Adipose tissue (tissue), 3 donors: ENCODE results near the gene POLR2L. TPM values are rescaled to one million over a fixed set of nuclear protein-coding genes. Genes with fewer than 3 reads are reported as not detected.

Experiments used
- H3K27ac ChIP-seq: one replicate; pipeline ENCODE4 v1.5.1; 2013; ENCODE audit warnings: low read depth, low read length
- WGBS, 3 donors: extraction: QIAGEN DNeasy Blood & Tissue Kit; methylation state at CpG; one replicate each; pipeline ENCODE4 v1.1.7; 2013; 5-methylcytosine and 5-hydroxymethylcytosine counted together
- polyA plus RNA-seq, 3 donors: library from polyadenylated mRNA; stranded (reverse); fragments of 200-250 nt; gene quantifications; one replicate each; pipeline ENCODE4 v1.2.3, GENCODE V29; 2013
- donor health status: healthy with polysubstance abuse.
- donor health status: Bipolar disorder and iron deficiency.
- donor health status: healthy.

The POLR2L gene
- polyA plus RNA-seq, 3 donors: 126 to 454 (median 290) TPM

DNA sequence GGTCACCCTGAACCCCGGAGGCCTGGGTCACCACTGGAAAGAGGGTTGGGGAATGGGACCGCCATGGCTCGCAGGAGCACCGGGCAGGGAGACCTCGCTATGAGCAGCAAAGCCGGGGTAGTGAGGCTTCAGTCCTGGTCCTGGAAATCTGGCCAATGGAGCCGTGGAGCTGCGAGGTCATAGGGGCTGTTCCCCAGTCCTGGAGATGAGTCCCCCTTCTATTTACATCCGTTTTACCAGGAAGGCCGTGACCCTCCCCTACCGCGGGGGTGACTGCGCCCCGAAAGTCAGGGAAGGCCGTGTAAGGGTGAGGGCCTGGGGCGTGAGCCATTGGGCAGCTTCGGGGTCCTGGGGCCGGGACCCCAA is 37.7 kb downstream of the POLR2L start:
- 5 to 6% (median 6%) methylated on average over 18 of the region's 18 CpGs for WGBS, 3 donors

DNA sequence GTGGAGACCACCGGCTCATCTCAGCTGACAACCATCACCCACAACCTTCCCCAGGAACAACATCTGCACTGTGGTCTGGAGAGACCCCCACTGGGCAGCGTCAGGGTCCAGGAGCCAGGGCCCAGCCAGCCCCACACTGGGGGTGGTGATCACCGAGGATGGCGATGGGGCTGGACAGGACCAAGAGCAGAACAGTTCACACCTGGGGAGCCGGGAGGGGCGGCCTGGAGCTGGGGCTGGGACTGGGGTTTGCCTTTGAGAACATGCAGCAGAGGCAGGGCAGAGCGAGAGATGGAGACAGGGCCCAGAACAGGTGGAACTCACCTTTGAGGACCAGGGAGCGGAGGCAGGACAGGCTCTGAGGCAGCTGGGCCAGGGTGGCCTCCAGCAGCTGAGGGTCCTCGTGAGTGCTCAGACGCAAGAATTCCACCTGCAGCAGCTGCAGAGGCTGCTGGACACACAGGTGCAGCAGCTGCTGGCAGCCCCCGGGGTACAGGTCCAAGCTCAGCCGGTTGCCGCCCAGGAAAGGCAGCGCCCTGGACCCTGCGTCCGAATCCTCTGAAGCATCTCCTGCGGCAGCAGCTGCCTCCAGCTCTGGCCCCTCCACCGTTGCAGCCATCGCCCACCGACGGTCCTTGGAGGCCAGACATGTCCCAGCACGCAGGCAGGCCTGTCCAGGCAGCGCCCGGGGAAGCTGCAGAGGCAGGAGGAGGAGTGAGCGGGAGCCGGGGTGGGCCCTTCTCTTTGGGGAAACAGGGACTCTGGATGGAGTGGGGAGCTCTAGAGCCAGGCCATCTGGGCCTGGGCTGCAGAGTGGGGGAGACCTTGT is 38.3 kb downstream of the POLR2L start:
- no peak overlapping the region for H3K27ac ChIP-seq
- 55 to 59% (median 57%) methylated on average over 24 to 26 of the region's 26 CpGs for WGBS, 3 donors

More for the DNA sequence above, 37.7 kb downstream of the POLR2L start:
- no peak overlapping the region for H3K27ac ChIP-seq

DNA sequence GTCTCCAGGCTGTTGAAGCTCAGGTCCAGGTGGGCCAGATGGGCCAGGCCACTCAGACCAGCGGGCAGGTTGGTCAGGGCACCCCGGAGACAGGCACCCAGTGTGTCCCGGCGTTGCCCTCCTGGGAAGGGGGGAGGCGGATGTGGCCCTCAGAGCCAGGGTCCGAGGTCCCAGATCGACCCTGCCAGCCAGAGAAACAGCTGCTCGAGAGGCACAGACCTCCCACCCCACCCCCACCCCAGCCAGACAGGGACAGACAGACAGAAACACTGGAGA is 38.9 kb downstream of the POLR2L start:
- whole genome bisulfite sequencing, 3 donors: 74 to 100% (median 89%) methylated on average over 4 to 8 of the region's 8 CpGs
- H3K27ac ChIP-seq: no peak overlapping the region

DNA sequence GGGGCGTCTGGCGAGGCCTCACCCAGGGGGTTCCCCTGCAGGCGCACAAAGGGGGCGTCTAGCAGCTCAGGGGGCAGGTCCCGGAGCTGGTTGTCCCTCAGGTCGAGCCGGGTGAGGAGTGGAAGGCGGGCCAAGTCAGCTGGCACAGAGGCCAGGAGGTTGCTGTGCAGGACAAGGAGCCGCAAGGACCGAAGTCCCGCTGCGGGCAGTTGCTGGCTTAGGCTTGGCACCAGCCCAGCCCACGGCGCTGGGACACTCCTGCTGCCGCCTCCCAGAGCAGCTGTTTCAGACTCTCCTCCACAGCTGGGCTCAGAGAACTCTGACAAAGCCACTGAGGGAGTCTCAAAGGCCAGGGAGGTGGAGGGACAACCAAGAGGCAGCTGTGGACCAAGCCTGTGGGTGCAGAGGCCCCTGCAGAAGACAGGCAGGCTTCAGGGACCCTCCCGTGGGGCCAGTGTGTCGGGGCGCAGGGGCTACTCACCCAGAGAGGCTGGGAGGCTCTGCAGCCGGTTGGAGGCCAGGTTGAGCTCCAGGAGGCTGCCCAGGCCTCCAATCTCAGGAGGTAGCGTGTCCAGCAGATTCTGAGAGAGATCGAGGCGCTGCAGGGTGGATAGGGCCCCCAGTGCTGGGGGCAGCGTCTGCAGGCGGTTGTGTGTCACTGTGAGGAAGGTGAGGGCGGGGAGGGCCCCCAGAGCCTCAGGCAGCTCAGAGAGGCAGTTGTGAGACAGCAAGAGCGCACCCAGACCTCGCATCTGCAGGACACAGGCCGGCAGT is 39.4 kb downstream of the POLR2L start:
- WGBS, 3 donors: 91 to 94% (median 93%) methylated on average over 28 of the region's 28 CpGs
- no peak overlapping the region for H3K27ac ChIP-seq

DNA sequence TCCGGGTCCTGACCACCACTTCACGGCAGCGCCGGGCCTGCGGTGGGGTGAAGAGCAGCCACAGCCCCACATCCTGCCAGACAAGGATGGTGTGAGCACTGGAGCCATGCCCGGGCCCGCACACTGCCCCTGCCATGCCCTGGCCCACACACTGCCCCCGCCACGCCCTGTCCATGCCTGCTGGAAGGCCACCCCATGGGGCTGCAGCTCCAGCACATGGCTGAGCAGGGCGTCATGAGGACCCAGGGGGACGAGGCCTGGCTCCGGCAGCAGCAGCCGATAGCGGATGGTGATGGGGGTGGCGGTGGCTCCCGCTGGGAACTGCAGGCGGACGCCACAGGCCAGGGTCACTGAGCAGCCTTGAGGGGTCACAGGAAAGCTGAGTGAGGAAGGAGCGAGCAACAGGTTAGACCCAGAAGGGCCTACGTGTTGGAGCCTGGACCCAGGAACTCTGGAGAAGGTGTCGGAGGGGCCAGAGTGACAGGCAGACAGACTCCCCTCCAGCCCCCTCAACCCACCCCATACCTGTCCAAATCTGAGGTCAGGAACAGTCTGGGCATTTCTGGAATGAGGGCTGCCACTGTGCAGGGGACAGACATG is 40.2 kb downstream of the POLR2L start:
- WGBS, 3 donors: 96 to 98% (median 97%) methylated on average over 21 of the region's 21 CpGs
- H3K27ac ChIP-seq: no peak overlapping the region

DNA sequence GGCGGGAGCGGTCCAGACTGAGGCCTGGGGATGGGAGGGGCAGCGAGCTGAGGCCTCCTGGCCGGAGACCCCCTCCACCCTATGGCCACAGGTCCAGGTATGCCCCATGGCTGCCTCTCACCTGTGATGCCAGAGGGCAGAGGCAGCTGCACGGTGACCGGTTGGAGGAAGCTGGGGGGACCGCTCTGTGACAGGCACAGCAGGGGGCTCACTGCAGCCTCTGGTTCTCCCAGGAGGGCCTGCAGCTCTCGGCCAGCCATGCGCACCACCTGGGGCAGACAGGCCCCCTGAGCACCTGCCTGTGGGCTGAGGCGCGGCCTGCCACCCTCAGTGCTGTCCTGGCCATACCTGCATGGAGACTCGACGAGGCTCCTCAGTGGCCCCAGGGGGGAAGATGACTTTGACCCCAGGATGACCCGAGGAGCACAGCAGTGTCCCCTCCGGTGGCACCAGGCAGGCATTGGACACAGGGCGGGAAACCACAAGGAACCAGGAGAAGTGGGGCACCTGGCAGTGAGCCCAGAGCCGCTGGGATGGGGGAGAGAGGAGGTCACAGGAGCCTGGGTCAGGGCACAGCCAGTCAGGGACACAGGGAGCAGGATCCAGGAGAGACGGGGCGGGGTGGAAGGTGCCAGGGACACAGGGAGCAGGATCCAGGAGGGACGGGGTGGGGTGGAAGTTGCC is 41.1 kb downstream of the POLR2L start:
- WGBS, 3 donors: 91 to 93% (median 93%) methylated on average over 18 to 20 of the region's 20 CpGs
- H3K27ac ChIP-seq: no peak overlapping the region

DNA sequence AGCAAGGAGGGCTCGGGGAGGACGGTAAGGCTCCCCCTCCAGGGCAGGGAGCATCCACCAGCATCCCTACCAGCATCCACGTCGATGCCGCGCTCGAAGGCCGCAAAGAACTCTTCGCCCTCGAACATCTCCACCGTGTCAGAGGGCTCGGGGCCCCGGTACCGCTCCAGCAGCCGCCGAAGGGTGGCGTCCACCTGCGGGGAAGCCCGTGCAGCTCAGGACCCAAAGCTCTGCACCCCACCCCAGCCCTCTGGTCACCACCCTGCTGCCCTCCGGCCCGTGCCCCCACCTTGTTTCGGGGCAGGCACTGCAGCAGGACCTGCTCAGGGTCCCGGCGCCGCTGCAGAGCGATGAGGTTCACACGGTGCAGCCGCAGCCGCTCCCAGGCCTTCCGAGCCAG is 41.9 kb downstream of the POLR2L start:
- WGBS, 3 donors: 91 to 95% (median 94%) methylated on average over 30 of the region's 30 CpGs

DNA sequence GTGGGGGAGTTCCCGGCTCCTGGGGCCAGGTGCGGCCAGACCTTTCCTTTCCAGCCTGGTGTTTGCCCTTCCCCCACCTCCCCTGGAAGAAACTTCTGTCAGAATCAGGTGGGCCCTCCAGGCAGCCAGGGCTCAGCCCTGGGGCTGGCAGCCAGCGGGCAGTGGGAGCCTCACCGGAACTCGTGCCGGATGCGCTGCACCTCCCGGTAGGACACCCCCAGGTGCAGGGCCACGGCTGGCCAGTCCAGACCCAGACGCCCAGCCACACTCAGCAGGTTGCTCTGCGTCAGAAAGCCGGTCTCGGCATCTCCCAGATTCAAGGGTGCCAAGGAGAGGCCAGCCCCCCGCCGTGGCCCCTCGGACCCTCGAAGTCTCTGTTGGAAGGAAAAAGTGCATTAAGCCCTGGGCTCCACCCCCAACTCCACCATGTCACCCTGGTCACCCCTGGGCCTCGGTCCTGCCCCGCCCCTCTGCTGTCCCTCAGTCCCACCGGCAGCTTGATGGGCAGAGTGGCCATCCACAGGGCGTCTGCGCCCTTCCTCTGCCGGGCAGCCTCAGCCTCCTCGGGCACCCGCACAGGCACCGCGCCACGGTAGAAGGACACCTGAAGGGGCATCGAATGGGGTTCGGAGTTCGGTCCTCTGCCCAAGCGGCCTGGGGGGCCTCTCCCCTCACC is 42.5 kb downstream of the POLR2L start:
- no peak overlapping the region for H3K27ac ChIP-seq
- 86 to 96% (median 94%) methylated on average over 25 to 32 of the region's 32 CpGs for whole genome bisulfite sequencing, 3 donors

More for the DNA sequence above, 41.9 kb downstream of the POLR2L start:
- H3K27ac ChIP-seq: no peak overlapping the region

DNA sequence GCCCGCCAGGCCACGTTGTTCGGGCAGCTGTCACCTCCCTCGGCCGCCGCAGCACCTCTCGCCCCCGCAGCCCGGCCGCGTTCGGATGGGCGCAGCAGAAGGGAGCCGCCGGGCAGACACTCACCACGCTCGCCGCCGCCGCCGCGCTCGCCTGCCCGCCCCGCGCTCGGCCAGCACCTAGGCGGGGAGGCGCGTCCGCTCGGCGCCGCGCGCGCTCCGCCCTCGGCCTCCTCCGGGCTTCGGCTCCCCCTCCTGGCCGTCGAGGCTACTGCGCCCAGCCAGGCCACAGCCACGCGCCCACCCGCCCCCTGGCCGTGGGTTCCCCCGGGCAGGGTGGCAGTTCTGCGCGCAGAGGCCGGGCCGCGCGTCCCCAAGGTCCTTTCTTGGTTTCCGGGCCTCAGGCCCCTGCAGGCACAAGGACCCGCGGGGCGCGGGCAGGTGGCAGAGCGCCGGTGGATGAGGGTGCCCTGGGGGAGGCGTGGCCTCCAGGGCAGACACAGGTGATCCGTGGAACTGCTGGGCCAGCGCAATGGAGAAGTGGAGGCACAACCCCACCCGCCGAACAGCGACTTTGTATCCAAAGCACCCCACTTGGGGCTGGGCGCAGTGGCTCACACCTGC is 44.1 kb downstream of the POLR2L start, which contains the start of gene SLC25A22:
TSS of gene SLC25A22 (minus strand) at position 189 of the 621 bp plus-strand sequence. CDS start 3,275 bp downstream, outside the sequence.
- 3 to 4% (median 3%) methylated on average over 50 to 64 of the region's 69 CpGs for WGBS, 3 donors
- H3K27ac ChIP-seq: no peak within 1 kb of the TSS

DNA sequence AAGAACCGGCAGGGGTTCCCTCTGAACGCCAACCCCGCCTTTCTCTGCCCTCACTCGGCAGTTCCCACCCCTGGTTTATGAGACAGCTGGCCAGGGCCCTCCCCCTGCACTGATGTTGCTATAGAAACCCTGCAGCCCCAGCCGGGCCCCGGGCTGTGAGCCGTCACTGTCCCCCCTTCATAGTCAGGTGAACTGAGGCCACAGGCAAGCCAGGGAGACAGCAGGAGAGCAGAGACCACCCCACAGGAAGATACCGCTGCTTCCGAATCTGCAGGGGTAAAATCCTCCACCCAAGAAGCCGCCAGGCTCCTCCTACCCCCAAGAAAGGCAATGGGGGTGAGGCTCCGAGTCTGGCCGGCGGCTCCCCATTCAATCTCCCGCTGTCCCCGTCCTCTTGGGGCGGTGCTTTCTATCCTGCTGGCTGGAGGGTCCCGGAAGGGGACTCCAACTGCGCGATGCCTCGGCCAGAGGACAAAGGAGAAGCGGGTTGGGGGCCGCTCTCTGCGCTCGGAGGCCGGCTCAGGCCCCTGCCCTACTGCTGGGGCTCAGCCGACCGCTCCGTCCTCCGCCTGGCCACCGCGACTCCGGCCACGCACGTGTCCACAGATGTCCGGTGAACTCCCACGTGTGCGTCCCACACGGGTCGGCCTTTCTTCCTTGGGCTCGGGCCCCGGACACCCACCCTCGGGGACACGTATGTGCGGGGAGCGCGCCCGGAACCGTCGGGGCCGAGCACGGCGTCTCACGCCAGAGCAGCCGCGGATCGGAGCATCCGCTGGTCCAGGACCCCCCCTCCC is 44.8 kb downstream of the POLR2L start:
- 0% methylated on average over 45 to 57 of the region's 57 CpGs for WGBS, 3 donors
- no peak overlapping the region for H3K27ac ChIP-seq

DNA sequence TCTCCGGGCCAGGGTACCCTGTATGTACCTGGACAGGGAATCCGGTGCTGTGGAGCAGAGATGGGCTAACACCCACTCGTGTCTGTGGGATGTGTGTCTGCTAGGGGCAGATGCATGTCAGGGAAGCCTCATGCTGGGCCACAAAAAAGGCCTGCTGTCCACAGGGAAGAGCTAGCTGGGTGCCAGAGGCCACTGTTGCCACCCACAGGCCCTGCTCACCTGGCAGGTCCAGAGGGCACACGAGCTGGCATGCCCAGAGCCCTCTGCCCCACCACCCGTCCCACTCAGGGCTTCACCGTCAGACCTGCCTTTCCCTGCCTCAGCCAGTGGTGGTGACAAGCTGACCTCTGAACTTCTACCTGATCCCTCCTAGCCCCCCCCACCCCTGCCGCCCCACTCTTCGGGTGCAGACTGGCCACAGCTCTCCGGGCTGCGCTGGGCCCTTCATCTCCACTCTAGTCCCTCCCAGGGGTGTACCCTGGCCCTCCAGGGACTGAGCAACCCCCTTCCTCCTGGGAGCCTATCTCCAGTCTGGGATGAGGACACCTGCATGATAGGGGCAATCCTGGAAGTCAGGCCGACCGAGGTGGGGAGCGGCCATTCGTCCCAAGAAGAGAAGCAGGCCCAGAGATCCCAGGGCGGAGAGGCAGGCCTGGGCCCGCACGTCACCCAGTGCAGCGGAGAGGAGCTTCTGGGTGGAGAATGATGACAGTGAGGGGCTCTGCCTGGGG is 45.6 kb downstream of the POLR2L start:
- WGBS, 3 donors: 11 to 17% (median 17%) methylated on average over 17 to 18 of the region's 18 CpGs
- H3K27ac ChIP-seq: no peak overlapping the region

DNA sequence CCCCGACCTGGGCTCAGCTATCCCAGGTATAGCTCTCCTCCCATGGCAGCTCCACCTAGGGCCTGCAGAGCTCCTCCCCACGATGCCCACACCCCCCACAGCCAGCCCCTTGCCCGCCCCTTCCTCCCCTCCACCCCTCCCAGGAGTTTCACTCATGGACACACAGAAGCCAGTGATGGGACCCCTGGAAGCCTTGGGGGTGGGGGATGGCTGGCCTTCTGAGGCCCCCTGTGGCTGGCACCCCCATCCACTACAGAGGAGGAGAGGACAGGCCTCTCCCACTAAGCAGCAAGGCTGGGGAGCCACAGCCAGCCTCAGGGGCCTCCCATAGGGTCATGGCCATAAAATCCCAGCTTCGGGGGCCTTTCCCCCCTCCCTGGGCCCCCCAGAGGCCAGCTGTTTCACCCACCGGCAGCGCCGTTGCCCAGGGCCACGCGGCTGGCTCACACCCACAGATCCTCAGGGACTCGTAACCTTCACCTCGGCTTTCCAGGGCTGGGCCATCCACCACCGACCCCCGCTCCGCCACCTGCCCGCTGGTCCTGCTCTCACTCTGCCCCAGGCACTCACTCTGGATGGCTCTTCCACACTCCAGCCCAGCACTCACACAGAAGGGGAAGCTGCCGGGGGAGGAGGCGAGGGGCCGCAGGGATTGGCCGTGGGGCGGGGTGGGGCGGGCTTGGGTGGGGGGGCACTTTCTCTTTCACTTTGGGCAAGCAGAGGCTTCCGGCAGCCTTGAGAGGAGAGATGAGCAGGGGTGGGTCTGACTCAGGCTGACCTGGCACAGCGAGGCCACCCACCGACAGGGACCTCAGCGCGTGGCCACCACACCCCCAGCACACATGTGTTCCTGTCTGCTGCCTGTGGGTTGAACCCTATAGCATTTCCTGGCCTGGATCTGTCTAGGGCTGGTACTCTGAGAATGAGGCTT is 46.4 kb downstream of the POLR2L start:
- 1 to 4% (median 3%) methylated on average over 26 of the region's 26 CpGs for WGBS, 3 donors

DNA sequence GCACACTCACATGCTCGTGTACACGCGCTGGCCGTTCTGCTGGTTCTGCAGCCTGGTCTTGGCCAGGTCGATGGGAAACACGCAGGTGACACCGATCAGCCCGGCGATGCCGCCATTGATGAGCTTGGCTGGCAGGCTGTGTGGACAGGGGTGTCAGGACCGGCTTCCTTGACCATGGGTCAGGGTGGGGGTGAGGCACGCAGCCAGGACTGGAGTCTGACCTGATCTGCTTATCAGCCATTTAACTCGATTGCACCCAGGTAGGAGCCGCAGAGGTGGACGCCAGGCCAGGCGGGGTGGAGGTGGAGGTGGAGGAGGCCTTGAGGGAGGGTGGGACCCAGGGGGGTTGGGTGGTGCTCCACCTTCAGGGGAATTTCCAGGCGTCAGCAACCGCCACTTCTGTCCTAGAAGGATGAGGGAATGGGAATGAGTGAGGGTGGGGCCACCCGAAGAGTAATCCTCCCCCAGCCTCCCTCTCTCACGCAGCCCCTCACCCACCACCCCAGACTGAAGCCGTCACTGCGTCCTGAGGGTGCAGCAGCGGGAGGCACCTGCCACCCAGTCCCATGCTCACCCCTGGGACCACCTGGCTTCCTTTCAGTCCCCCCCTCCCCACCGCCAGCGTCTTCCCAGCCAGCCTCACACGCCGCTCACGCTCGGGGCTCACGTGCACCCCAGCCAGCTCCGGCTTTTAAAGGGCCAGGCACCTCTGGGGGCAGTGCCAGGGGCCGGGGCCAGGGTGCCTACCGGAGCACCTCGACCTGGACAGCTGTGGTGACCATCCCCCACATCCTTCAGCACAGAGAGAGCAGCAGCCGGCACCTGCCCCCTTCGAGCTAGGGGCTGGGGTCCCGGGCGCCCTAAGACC is 47.3 kb downstream of the POLR2L start:
- WGBS, 3 donors: 29 to 65% (median 56%) methylated on average over 30 to 38 of the region's 38 CpGs
- H3K27ac ChIP-seq: no peak overlapping the region

More for the DNA sequence above, 46.4 kb downstream of the POLR2L start:
- H3K27ac ChIP-seq: no peak overlapping the region

DNA sequence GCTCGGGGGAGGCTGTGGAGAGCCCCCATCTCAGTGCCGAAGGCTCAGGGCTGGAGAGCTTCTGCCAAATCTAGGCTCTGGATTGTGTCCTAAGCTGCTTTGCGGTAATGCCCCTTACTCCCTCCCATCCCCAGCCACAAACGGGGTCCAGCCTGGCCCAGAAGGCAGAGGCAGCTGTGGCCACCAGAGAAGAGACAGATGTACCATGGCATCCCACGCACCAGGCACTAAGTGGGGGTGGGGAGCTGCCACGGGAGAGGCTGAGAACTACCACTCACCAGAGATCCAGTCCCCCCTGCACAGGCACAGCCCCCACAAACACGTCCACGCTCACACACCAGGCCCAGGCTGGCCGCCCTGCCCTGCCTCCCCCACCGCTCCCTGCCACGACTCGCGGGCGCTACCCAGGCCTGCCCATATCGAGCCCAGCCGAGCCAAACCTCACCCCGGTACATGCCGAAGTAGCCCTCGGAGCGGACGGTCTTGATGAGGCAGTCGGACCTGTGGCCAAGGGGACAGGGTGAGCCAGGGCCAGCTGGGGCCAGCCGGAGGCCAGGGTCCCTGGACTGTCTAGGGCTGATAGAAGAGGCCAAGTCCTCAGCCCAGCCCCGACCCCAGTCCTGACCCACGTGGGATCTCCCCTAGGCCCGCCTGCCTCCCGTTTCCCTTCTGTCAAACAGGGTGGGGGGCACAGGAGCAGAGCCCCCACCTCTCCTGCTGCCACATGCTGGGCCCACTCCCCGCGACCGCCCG is 48.1 kb downstream of the POLR2L start:
- no peak overlapping the region for H3K27ac ChIP-seq
- 37 to 88% (median 87%) methylated on average over 26 to 31 of the region's 31 CpGs for WGBS, 3 donors
